GM11168 (cell line): ENCODE results near the gene ARHGAP4.

Experiments used
- in situ Hi-C: fragments of 300-500 bp; cut with MboI; formaldehyde crosslinking; loops from one replicate; pipeline ENCODE4 v1.12.0; 2022; ENCODE audit warnings: low sequenced_read_pairs; ENCODE audit not compliant: unreplicated experiment

The ARHGAP4 gene

GRCh38 chrX:153928846-153929245 lies 2.8 kb upstream of the ARHGAP4 start:
- in situ Hi-C loops = no loop called here

GRCh38 chrX:153927922-153928760 lies 2.1 kb upstream of the ARHGAP4 start:
- in situ Hi-C loops = no loop called here

GRCh38 chrX:153927672-153927921 lies 1.5 kb upstream of the ARHGAP4 start:
- in situ Hi-C loops = no loop called here

DNA sequence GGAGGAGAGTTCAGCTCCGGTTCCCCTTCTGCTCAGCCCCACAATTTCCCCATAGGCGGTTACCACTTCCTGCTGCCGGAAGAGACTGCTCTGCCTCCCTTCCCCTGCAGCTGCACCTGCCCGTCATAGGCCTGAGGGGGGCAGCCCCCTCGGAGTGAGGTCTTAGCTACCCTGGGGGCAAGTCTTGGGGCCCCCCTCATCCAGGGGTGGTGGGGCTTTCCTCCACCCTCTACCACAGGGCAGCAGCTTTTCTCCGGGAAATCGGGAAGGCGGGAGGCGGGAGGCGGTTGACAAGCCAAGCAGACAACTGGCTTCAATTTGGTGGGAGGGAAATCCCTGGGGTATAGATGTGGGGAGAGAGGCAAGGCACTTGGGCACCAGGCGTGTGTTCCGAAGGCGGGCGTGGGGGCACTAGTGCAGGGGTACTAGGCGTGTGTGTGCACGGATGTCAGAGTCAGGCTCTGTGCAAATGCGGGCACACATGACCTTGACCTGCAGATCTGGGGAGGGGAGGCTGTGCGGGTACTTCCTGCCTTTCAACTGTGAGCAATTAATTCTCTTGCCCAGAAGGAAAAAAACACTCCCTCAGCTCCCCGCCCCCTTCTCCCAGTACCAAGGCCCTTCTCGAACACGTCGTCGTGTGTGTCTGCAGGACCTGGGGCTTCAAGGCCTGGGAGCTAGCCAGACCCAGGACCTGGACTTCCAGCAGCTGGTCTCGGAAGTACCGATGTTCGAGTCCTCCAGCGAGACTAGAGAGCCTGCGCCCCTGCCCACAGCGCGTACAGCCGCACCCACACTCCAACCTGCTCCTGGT lies 1.0 kb upstream of the ARHGAP4 start:
- in situ Hi-C loops = no loop called here

- in situ Hi-C loops = no loop called here
Observed at GRCh38 chrX:153926552-153926857, 441 bp upstream of the ARHGAP4 start.

- in situ Hi-C loops = no loop called here
Observed at GRCh38 chrX:153925387-153925738, 701 bp downstream of the ARHGAP4 start.

DNA sequence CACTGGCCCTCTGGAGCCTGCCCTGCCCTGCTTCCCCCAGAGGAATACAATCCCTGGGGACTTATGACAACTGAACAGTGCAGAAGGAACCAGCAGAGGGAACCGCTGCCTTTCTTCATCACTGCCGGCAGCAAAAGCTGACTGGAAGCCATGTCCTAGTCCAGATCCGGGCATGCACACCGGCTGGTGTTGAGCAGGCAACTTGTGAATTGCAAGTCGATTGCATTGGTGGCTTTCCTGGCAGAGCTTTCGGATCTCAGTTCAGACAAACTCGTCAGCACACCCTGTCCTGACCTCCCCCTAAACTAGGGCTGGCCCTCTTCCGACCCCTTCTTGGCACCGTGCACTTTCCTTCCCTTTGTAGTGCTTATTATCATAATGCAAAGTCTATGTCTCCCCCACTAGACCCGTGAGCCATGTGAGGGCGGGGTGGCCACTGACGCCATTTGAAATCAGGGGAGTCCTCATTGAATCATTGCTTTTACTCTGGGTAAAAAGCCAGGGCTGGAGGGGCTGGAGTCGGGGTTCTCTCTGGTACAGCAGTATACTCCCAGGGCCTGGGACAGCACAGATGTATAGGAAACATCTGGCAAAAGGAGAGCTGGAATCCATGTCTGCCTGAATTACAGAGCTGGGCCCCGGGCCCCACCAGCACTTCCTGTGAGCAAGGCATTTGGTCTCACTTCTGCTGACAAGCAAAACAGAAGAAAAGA lies 1.8 kb downstream of the ARHGAP4 start:
- in situ Hi-C loops = no loop called here

- in situ Hi-C loops = no loop called here
Observed at GRCh38 chrX:153922932-153923857, 2.9 kb downstream of the ARHGAP4 start.

- in situ Hi-C loops = no loop called here
Observed at GRCh38 chrX:153921511-153922446, 4.3 kb downstream of the ARHGAP4 start.

DNA sequence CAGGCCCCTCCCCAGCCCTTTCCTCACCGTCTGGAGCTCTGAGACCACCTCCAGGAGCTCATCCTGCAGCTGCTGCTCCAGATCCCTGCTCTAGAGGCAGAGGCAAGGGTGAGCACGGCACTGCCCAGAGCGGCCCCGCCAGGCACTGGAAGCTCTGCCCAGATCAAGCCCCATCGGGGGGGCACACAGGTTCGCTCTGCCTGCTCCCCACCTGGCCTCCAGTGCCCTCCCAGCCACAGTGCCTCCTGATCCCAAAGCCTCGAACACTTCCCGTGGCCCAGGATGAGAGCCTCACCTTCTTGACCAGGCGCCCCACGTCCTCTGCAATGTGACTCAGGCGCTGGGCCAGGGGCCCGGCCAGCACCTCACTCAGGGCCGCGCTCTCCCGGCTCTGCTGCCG lies 5.0 kb downstream of the ARHGAP4 start:
- in situ Hi-C loops = no loop called here

DNA sequence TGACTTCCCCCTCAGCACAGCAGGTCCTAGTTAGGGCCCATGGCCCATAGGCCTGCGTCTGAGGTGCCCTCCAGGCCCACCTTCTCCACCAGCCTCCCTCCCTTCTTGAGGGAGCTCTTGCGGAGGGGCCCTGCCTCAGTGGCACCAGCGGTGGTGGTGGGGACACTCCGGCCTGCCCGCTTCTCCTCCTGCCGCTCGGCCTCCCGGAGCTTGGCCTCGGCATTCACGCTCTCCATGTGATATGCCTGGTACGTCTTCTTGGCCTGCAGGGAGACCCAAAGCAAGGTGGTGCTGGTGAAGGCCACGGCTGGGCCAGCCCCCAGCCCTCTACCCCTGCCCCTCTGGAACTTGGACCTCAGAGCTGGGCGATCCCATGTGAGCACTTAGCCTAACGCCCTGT lies 5.5 kb downstream of the ARHGAP4 start:
- in situ Hi-C loops = no loop called here

- in situ Hi-C loops = no loop called here
Observed at GRCh38 chrX:153919281-153919680, 6.8 kb downstream of the ARHGAP4 start.

GRCh38 chrX:153917869-153918268 lies 8.2 kb downstream of the ARHGAP4 start:
- in situ Hi-C loops = no loop called here

- in situ Hi-C loops = no loop called here
Observed at GRCh38 chrX:153913701-153914100, 12.4 kb downstream of the ARHGAP4 start.

DNA sequence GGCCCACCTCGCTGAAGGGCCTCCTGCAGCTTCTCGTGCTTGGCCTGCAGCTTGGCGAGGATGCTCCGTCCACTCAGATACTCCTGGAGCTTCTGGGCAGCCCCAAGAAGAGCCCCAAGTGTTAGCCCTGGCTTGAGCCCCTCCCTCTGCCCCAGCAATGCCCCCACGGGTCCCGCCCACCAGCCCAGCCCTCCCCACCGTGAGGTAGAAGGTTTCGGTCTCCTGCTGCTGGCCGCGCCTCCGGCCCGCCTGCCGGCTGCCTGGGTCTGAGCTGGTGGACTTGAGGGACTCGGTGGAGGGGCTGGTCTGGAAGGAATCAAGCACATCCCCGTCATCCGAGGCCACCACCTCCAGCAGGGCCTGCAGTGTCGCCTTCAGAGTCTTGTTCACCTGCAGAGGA lies 12.9 kb downstream of the ARHGAP4 start:
- in situ Hi-C loops = no loop called here

DNA sequence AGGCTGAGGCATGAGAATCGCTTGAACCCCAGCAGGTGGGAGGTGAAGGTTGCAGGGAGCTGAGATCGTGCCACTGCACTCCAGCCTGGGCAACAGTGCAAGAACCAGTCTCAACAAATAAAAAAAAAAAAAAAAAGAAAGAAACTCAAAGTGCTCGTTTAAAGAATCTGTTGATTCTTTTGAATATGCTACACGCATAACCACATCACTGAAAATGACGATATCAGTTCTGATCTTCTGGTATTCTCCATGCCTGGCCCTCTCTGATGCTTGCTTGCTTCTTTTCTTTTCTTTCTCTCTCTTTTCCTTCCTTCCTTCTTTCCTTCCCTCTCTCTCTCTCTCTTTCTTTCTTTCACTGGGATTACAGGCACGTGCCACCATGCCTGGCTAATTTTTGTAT lies 14.3 kb downstream of the ARHGAP4 start:
- in situ Hi-C loops = no loop called here

DNA sequence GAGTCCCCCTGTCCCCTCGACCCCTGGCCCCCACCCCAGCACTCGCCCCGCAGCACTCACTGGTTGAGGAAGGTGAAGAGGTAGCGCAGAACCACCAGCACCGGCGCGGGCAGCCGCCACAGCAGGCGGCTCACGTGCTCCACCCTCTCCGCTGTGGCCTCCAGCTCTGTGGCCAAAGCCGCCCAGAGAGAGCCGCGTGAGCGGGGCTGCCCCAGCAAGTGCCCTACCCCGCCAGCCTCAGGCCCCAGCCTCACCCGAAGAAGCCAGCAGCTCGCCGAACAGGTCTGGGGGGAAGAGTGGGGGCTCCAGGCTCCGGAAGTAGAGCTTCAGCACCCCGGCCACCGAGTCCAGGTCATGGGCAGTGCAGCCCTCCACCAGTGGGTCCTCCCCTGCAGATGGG lies 15.6 kb downstream of the ARHGAP4 start:
- in situ Hi-C loops = no loop called here

DNA sequence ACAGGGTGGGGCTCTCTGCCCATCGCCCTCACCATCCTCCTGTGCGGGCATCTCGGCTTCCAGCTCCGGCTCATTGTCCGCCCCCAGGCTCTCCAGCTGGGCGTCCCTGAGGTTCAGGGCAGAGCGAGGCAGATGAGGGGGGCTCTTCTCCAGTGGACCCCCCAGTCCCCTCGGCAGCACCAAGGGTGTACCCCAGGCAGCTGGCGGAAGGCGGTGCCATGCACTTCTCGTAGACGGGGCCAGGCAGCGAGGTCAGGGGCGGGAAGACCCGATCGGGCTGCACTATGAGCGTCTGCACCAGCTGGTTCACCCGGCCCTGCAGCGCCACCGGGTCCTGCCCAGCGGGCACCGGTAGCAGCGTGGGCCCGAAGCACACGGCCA lies 16.1 kb downstream of the ARHGAP4 start:
- in situ Hi-C loops = no loop called here
